Measurements from ENCODE around the gene RMDN3. TPM values are rescaled to one million over a fixed set of nuclear protein-coding genes. Genes with fewer than 3 reads are reported as not detected.

The RMDN3 gene
- total and polyA plus RNA-seq, 9 of the 15 experiments (the other 6 are each of a cell fraction or from before 2014, with no cell fraction given): 8.1 to 38.2 (median 25.9) TPM

GRCh38 chr15:40751745-40752144 is 3.3 kb downstream of the RMDN3 start (continued):
- TF ChIP-seq CAMTA2 (CRISPR knock-in tag; conservative IDR thresholded peaks at IDR 0.05) (no peak), COPS2 (conservative IDR thresholded peaks at IDR 0.05) (no peak), ZBTB1 (CRISPR knock-in tag; IDR thresholded peaks at IDR 0.05; ENCODE audit: borderline replicate concordance, low read depth) (peak; percentile 86; the same call in 1 of the 2 replicates), TAL1 (IDR thresholded peaks at IDR 0.05) (peak; percentile 50; the same call in 1 of the 2 replicates), MTA3 (IDR thresholded peaks at IDR 0.05; ENCODE audit: borderline replicate concordance) (0 out of 2 replicates have a peak, but pooled peaks have one; percentile 41), KLF6 (CRISPR knock-in tag; IDR thresholded peaks at IDR 0.05; ENCODE audit: borderline replicate concordance) (no peak), ATF4 (CRISPR knock-in tag; IDR thresholded peaks at IDR 0.05) (no peak), KDM1A (IDR thresholded peaks at IDR 0.05) (peak in 1 of 2 experiments; percentile 8; a peak in 1 of 4 replicates), MYNN (IDR thresholded peaks at IDR 0.05) (0 out of 2 replicates have a peak, but pooled peaks have one; percentile 21), MYNN (CRISPR knock-in tag; IDR thresholded peaks at IDR 0.05) (no peak), SIN3A (IDR thresholded peaks at IDR 0.05; ENCODE audit: borderline replicate concordance in 2 of 2, control insufficient read depth in 1 of 2, low read depth in 2 of 2, low read length in 2 of 2) (peak in 1 of 2 experiments; percentile 67; a peak in 1 of 4 replicates), ZNF407 (IDR thresholded peaks at IDR 0.05; ENCODE audit: low read depth) (no peak), RBM14 (IDR thresholded peaks at IDR 0.05; ENCODE audit: borderline replicate concordance, insufficient read depth, low read depth, low read length) (no peak), SMARCA4 (IDR thresholded peaks at IDR 0.05) (peak; percentile 81), RCOR1 (IDR thresholded peaks at IDR 0.05; ENCODE audit: borderline replicate concordance in 1 of 2, low read depth in 2 of 2, low read length in 2 of 2) (peak in 1 of 2 experiments; percentile 27; a peak in 1 of 4 replicates), CREM (IDR thresholded peaks at IDR 0.05; ENCODE audit: low read depth) (peak; percentile 12; the same call in 1 of the 2 replicates), CBFA2T2 (conservative IDR thresholded peaks at IDR 0.05) (peak; percentile 53; the same call in 1 of the 2 replicates), TFAP4 (CRISPR knock-in tag; IDR thresholded peaks at IDR 0.05; ENCODE audit: borderline replicate concordance) (peak; percentile 86), SNIP1 (IDR thresholded peaks at IDR 0.05; ENCODE audit: low read depth) (no peak), CBFA2T3 (IDR thresholded peaks at IDR 0.05) (peak; percentile 79), TARDBP (IDR thresholded peaks at IDR 0.05) (no peak)

Measured in K562 (cell line).